Hematopoietic multipotent progenitor cell (in vitro differentiated cells): ENCODE data around the gene STARD8. TPM values are rescaled to one million over a fixed set of nuclear protein-coding genes. Genes with fewer than 3 reads are reported as not detected.
"Not testable (repeated sequence)": the region's sequence is repeated elsewhere in the genome, so short reads cannot be mapped to it uniquely, and the experiment has no call there.

ENCODE experiments used
- DNase-seq, 3 donors: peaks; one replicate each; pipeline ENCODE4 v3.0.0-alpha.2; 2011 to 2015; ENCODE audit warnings: low read depth in 2 of 3, low spot score in 2 of 3
- total RNA-seq: library from RNA; depleted of rRNA; stranded (reverse); fragments of >200 nt; gene quantifications from one replicate; pipeline ENCODE4 v1.2.3, GENCODE V29; 2012

Gene STARD8, protein sequence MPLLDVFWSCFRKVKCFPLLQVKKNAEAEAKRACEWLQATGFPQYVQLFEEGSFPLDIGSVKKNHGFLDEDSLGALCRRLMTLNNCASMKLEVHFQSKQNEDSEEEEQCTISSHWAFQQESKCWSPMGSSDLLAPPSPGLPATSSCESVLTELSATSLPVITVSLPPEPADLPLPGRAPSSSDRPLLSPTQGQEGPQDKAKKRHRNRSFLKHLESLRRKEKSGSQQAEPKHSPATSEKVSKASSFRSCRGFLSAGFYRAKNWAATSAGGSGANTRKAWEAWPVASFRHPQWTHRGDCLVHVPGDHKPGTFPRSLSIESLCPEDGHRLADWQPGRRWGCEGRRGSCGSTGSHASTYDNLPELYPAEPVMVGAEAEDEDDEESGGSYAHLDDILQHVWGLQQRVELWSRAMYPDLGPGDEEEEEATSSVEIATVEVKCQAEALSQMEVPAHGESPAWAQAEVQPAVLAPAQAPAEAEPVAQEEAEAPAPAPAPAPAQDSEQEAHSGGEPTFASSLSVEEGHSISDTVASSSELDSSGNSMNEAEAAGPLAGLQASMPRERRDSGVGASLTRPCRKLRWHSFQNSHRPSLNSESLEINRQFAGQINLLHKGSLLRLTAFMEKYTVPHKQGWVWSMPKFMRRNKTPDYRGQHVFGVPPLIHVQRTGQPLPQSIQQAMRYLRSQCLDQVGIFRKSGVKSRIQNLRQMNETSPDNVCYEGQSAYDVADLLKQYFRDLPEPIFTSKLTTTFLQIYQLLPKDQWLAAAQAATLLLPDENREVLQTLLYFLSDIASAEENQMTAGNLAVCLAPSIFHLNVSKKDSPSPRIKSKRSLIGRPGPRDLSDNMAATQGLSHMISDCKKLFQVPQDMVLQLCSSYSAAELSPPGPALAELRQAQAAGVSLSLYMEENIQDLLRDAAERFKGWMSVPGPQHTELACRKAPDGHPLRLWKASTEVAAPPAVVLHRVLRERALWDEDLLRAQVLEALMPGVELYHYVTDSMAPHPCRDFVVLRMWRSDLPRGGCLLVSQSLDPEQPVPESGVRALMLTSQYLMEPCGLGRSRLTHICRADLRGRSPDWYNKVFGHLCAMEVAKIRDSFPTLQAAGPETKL
- total RNA-seq, result 8.9 TPM

DNA sequence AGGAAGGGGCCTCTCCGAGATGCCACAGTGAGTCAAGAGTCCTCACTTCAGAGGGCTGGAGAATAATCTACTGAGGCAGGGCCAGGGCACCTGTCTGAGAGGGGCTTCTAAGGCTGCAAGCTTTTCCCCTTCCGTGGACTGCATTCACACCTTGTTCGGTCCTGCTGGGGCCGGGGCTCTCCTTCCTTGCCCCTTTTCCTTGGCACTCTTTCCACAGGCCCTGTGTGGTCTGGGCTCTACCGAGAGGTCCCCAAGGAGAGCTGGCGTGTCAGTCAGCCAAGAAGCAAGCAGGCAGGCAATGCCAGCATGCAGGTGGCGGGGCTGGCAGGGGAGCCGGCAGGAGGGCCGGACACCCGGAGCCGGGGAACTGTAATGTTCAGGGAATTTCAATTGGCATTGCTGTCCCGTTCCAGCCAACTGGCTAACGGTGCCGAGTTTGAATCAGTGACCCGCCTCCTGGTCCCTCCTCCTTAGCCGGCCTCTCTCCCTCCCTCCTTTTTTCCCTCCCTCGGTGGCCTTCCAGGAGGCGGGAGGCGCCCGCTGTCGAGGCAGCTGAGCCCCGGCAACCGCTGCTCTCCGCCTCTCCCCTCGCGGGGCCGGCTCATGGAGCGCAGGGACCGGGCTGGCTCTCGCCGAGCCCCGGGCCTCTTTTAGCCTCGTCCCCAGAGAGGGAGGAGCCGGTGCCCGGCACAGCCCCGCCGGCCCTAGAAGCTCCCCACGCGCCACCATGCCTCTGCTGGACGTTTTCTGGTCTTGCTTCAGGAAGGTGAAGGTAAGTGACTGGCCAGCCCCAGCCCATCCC lies at the start of gene STARD8:
STARD8 (plus strand) TSS at position 511 of the 802 bp plus-strand sequence; CDS start at position 728, 217 bp downstream.
- peak in 1 of 3 donors; percentile 12 for DNase-seq

DNA sequence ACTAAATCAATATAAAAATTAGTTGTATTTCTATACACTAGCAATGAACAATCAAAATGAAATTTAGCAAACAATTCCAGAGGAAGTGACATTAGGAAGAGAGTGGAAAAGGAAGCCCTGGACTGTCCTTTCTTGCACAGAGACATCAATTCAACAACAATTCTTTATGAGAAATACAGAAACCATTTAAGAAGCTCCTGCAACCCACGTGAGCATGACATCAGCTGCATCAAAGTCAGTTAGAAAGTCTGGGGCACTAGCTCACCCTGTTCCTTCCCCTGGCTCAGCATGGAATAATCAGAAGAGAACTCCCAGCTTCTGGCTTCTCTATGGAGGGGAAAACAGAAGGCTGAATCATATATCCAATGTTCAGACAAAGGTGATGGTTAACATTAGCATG lies 48.6 kb upstream of the STARD8 start:
- DNase-seq, result no peak

DNA sequence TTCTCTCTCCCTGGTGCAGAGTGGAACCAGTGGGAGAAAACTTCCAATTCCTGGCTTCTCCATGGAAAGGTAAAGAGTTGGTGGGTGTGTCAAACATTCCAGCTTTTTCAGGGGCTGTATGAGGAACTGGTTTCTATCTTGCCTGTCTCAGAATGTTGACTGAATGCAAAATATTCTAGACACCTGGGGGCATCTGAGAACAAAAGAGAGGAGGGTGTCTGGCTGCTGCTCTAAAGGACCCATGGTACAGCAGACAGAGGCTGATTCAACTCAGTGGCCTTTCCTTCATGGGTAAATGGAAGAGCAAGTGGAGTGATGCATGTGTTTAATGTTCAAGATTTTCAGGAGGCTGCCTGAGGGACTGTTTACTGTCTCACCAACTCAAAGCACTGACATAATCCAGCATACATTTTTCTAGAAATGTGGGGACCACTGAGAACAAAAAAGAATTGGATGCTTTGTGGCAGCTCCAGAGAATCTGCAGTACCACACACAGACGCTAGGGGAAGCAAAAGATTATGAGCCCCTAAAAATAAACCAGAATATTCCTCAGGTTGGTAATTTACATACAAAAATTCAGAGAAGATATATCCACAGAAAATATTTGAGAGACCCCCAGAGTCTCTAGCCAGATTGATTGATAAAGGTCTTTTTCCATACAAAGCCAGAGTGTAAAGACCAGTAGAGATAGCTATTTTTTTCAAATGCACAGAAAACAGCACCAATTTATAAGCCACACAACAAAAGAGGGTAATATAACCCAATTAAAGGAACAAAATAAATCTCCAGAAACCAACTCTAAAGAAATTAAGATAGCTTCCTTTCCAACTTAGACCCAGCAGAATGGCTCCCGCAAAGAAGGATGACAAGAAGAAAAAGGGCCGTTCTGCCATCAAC lies 48.0 kb upstream of the STARD8 start:
- peak in 1 of 3 donors; percentile 12 for DNase-seq

DNA sequence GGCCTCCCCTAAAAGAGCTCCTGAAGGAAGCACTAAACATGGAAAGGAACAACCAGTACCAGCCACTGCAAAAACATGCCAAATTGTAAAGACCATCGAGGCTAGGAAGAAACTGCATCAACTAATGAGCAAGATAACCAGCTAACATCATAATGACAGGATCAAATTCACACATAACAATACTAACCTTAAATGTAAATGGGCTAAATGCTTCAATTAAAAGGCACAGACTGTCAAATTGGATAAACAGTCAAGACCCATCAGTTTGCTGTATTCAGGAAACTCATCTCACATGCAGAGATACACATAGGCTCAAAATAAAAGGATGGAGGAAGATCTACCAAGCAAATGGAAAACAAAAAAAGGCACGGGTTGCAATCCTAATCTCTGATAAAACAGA lies 43.2 kb upstream of the STARD8 start:
- not testable (repeated sequence) for DNase-seq

DNA sequence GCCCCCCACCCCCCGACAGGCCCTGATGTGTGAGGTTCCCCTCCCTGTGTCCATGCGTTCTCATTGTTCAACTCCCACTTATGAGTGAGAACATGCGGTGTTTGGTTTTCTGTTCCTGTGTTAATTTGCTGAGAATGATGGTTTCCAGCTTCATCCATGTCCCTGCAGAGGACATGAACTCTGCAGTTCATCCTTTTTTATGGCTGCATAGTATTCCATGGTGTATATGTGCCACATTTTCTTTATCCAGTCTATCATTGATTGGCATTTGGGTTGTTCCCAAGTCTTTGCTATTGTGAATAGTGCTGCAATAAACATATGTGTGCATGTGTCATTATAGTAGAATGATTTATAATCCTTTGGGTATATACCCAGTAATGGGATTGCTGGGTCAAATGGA lies 32.7 kb upstream of the STARD8 start:
- not testable (repeated sequence) for DNase-seq

DNA sequence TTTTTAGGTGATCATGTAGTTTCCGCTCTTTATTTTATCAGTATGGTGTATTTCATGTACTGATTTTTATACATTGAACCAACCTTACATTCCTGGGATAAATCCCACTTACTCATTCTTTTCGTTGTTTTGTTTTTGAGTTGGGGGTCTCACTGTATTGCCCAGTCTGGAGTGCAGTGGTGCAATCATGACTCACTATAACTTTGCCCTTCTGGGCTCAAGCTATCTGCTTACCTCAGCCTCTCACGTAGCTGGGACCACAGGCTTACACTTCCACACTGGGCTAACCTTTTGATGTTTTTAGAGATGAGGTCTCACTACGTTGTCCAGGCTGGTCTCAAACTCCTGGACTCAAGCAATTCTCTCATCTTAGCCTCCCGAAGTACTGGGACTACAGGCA lies 19.5 kb upstream of the STARD8 start:
- no peak for DNase-seq

DNA sequence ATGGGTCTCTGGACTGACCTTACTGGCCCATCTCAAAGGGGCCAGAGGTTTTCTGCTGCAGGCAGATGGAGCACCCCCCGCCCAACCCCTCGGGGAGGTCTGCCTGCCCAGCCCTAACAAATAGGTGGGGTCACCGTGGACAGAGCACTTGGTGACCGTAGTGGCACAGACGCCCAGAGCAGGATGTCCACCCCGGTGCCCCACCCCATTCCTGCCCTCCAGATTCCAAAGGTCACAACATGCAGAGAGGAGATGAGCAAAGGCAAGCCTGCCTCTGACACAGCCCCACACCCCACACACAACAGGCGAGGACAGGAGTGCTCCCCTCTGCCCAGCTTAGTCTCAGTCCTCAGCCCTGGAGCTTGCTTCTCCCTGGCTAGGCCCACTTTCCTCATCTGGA lies 17.5 kb upstream of the STARD8 start:
- DNase-seq, result not testable (repeated sequence)

DNA sequence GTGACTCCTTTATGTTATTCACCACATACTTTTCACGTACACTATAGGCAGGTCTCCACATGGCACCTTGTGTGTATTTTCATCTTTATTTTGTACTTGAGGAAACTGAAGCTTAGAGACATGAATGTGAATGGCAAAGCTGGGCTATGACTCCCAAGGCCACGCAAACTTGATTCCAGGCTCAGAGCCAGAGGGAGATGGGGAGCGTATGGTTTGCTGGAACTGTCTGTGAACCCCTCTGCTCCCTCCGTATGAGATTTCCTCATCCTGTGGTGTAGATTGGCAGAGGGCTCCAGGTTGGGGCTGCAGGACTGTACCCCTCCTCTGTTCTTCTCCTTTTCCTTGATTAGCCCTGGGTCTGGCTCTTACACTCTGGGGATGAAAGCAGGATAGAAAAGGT lies 16.1 kb upstream of the STARD8 start:
- DNase-seq, result no peak

DNA sequence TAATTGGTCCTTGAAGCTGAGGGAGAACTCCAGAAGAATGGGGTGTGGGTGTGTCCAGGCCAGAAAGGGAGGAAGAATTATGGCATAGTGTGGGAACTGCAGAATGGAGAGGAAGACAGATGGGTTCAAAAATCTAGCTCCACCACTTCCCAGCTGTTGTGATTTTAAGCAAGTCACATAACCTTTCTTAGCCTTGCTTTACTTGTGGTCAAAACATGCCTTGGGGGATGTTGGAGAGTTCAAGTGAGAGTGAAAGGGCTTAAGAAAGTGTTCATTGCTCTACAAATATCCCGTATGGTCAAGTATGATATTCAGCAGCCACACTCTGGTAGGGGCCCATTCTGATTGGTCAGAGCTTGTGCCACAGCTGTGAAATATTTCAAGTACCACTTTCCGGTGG lies 15.0 kb upstream of the STARD8 start:
- no peak for DNase-seq

DNA sequence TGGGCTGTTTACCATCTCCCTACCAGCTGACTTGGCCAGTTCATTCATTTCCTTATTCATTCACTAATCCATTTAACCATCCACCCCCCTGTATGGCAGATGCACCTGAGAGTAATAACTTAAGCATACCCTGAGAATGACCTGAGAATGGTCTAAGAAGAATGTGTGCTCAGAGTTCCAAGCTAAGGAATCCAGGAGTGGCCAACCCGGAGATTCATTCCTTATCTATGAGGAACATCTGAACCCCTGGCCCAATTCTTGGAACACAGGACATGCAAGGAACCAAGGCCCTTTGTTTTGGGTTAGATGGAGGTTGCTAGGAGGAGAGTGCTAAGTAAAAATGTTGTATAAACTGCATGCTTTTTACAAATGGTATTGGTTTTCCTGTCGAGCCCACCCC lies 13.5 kb upstream of the STARD8 start:
- DNase-seq, result no peak

DNA sequence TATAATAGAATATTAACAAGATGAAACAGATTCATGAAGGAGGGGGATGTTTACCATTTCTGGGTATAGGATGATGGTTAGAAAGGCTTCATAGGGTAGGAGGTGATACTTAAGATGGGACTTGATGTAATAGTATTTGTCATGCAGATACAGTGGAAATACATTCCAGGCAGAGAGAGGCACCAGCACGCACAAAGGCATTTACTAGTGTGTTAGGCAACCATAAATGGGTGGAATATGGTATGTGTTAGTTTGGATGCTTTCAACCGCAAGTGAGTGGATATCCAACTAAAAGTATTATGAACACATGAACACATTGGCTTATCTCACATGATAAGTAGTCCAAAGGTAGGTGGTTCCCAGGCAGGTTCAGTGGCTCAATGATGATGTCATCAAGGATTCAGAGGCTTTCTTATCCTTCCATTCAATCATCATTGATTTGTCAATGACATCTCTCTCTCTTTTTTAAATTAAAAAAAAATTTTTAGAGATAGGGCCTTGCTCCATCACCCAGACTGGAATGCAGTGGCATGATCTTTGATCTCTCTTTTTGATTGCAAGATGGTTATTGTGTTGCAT lies 12.7 kb upstream of the STARD8 start:
- no peak for DNase-seq

DNA sequence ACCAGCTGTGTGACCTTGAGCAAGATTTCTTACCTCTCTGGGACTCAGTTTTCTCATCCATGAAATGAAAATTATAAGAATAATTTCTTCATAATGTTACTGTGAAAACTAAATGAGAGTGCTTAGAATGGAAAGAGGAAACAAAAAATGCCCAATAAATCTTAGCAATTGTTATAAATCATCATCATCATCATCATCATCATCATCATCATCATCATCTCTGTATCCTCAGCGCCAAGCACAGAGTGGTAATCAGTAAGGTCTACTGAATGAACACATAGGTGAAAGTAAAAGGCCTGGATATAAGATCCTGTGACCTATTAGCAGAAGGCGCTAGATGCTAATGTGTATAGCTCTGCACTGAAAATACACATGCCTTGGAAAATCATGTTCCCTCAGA lies 6.8 kb upstream of the STARD8 start:
- no peak for DNase-seq

DNA sequence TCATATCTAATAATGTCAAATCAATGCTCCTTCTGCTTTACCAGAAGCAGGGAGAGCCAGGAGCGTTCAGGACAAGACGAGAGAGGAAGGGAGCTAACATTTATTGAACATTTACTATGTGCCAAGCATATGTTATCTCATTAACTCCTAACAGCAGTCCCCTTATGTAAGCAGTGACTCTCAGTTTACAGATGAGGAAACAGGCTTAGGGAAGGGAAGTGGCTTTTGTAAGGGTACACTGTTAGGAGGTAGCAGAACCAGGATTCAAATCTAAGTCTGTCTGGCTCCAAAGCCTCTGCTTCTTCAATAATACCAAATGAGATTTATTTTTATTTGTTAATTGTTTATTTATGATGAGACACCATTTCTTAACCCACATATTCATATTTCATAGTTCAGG lies 2.6 kb upstream of the STARD8 start:
- no peak for DNase-seq

DNA sequence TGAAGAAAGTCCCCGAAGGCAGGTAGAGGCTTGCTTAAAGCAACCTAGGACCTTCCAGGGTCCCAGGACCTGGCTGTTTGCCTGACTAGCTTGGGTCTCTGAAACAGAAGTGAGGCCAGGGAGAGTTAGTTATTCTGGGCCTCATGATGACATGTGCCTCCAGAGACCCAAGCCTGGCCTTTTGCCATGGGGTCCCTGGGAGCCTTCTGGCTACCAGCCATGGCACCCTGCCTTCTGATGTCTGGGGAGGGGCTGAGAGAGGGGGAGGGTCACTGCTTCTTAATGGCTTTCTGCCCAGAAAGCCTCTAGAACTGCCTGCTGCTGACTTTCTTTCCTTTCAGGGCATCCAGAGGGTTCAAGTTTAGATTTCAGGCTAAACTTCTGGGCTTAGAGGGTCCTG lies 1.0 kb upstream of the STARD8 start:
- no peak for DNase-seq

DNA sequence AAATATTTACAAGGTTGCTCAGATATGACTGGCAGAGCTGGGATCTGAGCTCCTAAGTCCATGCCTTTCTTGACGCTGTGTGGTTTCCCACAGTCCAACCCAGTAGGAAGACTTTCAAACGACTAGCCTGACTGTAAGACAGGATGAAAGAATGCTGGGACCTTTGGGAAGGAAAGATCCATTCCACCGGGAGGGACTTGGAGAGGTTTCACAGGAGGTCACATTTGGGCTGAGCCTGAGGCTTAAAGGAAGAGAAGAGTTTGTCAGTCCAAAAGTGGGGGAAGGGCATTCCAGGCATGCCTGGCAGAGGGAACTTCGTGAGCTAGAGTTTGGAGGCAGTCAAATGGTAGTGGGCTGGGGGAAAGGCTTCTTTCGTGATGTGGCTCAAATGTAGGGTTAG lies 1.5 kb downstream of the STARD8 start:
- DNase-seq, result no peak

DNA sequence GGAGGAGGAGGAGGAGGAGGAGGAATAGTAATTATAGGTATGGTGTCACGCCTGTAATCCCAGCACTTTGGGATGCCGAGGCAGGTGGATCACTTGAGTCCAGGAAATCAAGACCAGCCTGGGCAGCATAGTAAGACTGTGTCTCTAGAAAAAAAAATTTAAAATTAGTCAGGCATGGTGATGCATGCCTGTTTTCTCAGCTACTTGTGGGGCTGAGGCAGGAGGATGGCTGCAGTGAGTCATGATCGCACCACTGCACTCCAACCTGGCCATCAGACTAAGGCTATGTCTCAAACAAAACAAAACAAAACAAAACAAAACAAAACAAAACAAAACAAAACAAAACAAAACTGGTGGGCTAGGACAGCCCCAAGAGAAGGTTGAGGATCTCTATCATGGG lies 3.0 kb downstream of the STARD8 start:
- no peak for DNase-seq

DNA sequence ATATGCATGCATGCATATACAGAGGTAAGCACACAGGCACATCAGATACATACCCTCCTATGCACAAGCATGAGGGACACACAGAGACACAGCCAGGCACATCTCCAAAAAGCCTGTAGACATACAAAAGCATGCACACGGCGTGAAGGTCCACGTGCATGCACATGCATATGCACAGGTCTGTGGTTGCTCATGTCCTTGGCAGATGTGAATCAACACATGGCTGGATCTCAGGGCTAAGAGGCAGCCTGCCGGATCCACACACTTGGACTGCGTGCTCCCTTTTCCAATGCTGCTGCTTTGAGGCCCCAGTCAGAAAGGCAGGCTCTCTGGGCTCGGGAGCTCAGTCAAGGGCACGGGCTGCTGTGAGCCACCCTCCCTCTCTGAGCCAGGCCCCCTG lies 3.6 kb downstream of the STARD8 start:
- DNase-seq, result no peak

DNA sequence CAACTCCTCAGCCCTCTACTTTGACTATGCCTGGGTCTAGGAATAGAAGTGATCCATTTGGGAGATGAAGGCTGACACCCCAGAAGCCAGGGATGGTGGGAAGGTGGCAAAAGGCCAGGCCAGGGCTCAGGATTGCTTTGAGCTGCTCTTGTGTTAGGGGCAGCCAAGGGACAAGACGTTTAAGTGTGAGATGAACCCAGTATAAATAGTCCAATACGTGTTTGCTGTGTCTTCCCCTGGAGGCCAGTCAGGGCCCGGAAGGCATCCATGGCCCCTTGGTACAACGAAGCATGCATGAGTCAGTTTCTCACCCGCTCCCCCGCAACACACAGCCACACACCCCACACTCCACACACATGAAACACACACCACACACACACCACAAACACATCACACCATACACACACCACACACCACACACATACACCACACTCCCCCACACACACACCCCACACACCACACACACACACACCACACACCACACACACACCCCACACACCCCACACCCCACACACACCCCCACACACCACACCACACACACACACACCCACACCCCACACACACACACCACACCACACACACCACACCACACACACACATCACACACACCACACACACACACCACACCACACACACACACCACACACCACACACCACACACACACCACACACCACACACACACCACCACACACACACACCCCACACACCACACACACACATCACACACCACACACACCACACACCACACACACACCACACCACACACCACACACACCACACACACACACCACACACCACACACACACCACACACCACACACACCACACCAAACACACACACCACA lies 5.1 kb downstream of the STARD8 start:
- no peak for DNase-seq
